ENCODE data around the gene SQOR.
A peak's percentile ranks its signal among the peaks of the same experiment; 100 is the strongest.

Gene SQOR

GRCh38 chr15:45611305-45611704 lies 23.5 kb upstream of the SQOR start:
- DNase-seq (ENCODE audit: low spot score in 2 of 2): no peak
- H3K9me3 Mint-ChIP-seq: no peaks in the 10 kb centered on the region
- no peak for ATAC-seq
- H3K4me3 Mint-ChIP-seq: no peak overlapping the region
- no peak overlapping the region for H3K27ac Mint-ChIP-seq
- H3K4me1 Mint-ChIP-seq: peaks cover 7% of the 10 kb centered on the region
- peaks cover 35% of the 10 kb centered on the region for H3K36me3 Mint-ChIP-seq

- no peak overlapping the region for H3K4me3 Mint-ChIP-seq
- ATAC-seq (peak; percentile 58), DNase-seq (ENCODE audit: low spot score in 2 of 2) (no peak)
- H3K27ac Mint-ChIP-seq: no peak overlapping the region
- H3K36me3 Mint-ChIP-seq: peaks cover 19% of the 10 kb centered on the region
- H3K4me1 Mint-ChIP-seq: peaks cover 7% of the 10 kb centered on the region
- no peaks in the 10 kb centered on the region for H3K9me3 Mint-ChIP-seq
Measured at GRCh38 chr15:45612790-45613415, 21.9 kb upstream of the SQOR start.

- Mint-ChIP-seq H3K27ac (no peak overlapping the region), H3K4me3 (no peak overlapping the region), H3K36me3 (no peaks in the 10 kb centered on the region), H3K9me3 (no peaks in the 10 kb centered on the region), H3K4me1 (peaks cover 7% of the 10 kb centered on the region)
- DNase-seq (ENCODE audit: low spot score in 2 of 2) (no peak), ATAC-seq (peak; percentile 29)
Measured at GRCh38 chr15:45616901-45617323, 17.9 kb upstream of the SQOR start.

DNA sequence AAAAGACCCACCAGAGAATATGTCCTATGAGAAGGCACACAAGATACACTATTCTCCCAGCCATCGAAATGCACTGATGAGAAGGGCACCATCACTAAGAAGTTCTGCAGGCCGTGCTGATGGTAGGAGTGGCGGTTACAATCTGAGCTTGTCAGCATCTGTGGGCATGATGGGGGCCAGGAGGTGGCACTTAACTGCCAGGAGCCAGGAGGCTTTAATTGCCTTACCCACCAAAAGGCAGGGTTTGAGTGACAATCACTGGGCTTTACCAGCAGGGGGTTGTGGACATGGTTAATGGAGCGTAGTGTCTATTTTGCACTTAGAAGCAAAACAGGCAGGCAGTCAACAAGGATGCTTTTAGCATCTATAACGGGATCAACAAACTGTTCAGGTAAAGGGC lies 16.0 kb upstream of the SQOR start:
- ATAC-seq (peak; percentile 50), DNase-seq (ENCODE audit: low spot score in 2 of 2) (no peak)
- Mint-ChIP-seq H3K36me3 (no peaks in the 10 kb centered on the region), H3K9me3 (no peaks in the 10 kb centered on the region), H3K4me3 (no peak overlapping the region), H3K4me1 (no peaks in the 10 kb centered on the region), H3K27ac (no peak overlapping the region)

GRCh38 chr15:45628136-45628535 lies 6.7 kb upstream of the SQOR start:
- no peaks in the 10 kb centered on the region for H3K36me3 Mint-ChIP-seq
- no peak for ATAC-seq

GRCh38 chr15:45630917-45631691 lies 3.7 kb upstream of the SQOR start:
- Mint-ChIP-seq H3K36me3 (peaks cover 10% of the 10 kb centered on the region), H3K27ac (no peak overlapping the region), H3K9me3 (peaks cover 10% of the 10 kb centered on the region), H3K4me3 (no peak overlapping the region), H3K4me1 (peaks cover 16% of the 10 kb centered on the region)
- DNase-seq (ENCODE audit: low spot score in 2 of 2) (no peak), ATAC-seq (no peak)

More at GRCh38 chr15:45628136-45628535, 6.7 kb upstream of the SQOR start:
- H3K27ac Mint-ChIP-seq: no peak overlapping the region
- no peak overlapping the region for H3K4me3 Mint-ChIP-seq
- peaks cover 10% of the 10 kb centered on the region for H3K4me1 Mint-ChIP-seq
- H3K9me3 Mint-ChIP-seq: peaks cover 12% of the 10 kb centered on the region
- no peak for DNase-seq (ENCODE audit: low spot score in 2 of 2)

DNA sequence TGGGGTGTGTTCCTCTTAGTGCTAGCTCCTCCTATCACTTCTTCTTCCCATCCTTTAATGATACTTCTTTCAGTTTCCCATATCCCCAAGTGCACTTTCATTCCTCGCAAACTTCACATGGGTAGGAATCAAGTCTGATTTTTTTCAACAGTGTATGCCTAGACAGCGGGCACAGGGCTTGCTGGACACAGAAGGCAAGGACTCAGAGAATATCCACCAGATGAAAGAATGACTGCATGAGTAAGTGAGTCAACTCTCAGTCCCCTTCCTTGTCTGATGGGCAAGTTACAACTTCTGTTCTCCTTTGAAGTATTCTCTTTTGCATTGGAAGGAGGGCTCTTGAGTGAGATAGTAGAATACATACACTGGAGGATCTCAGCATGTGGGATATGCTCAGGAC lies 3.1 kb upstream of the SQOR start:
- Mint-ChIP-seq H3K27ac (no peak overlapping the region), H3K36me3 (peaks cover 10% of the 10 kb centered on the region), H3K4me1 (peaks cover 16% of the 10 kb centered on the region), H3K4me3 (no peak overlapping the region), H3K9me3 (peaks cover 5% of the 10 kb centered on the region)
- ATAC-seq (no peak), DNase-seq (ENCODE audit: low spot score in 2 of 2) (no peak)

- Mint-ChIP-seq H3K4me1 (peaks cover 50% of the 10 kb centered on the region), H3K4me3 (peak overlapping the region; percentile 97), H3K9me3 (no peaks in the 10 kb centered on the region), H3K27ac (peak overlapping the region; percentile 97), H3K36me3 (peaks cover 24% of the 10 kb centered on the region)
- DNase-seq (ENCODE audit: low spot score in 2 of 2) (peak; percentile 56 to 86), ATAC-seq (peak; percentile 78)
Measured at GRCh38 chr15:45635191-45635638, 386 bp downstream of the SQOR start.

- H3K36me3 Mint-ChIP-seq: peaks cover 24% of the 10 kb centered on the region
- DNase-seq (ENCODE audit: low spot score in 2 of 2): no peak
- no peaks in the 10 kb centered on the region for H3K9me3 Mint-ChIP-seq
- H3K27ac Mint-ChIP-seq: peak overlapping the region; percentile 97
- no peak for ATAC-seq
- peak overlapping the region; percentile 97 for H3K4me3 Mint-ChIP-seq
- H3K4me1 Mint-ChIP-seq: peaks cover 55% of the 10 kb centered on the region
Measured at GRCh38 chr15:45635763-45636292, 999 bp downstream of the SQOR start.

- peak overlapping the region; percentile 97 for H3K27ac Mint-ChIP-seq
- no peaks in the 10 kb centered on the region for H3K9me3 Mint-ChIP-seq
- ATAC-seq (peak; percentile 0), DNase-seq (ENCODE audit: low spot score in 2 of 2) (no peak)
- H3K4me3 Mint-ChIP-seq: peak overlapping the region; percentile 97
- peaks cover 24% of the 10 kb centered on the region for H3K36me3 Mint-ChIP-seq
- H3K4me1 Mint-ChIP-seq: peaks cover 58% of the 10 kb centered on the region
Measured at GRCh38 chr15:45637141-45637540, 2.3 kb downstream of the SQOR start.

DNA sequence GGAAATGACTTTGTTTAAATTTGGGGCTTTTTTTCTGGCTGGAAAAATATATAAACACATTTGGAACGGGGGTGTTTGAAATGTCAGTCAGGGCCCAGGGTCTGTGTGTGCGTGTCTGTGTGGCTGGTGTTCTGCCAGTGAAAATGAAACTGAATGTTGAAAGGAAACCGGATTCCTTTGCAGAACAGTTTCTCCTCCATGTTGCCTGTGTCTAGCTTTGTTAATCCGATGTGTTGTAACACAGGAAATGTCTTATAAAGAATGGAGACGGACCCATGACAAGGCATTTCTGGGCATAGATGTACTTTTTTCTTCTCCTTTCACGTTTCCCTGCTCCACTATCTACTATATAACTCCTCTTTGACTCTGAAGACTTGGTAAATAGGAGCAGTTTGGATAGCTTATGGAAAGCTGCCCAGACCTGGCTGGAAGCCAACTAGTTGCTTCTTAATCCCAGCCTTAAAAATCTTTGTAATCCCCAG lies 2.8 kb downstream of the SQOR start:
- H3K4me3 Mint-ChIP-seq: peak overlapping the region; percentile 97
- H3K27ac Mint-ChIP-seq: peak overlapping the region; percentile 97
- peaks cover 24% of the 10 kb centered on the region for H3K36me3 Mint-ChIP-seq
- ATAC-seq (peak; percentile 70), DNase-seq (ENCODE audit: low spot score in 2 of 2) (peak; percentile 27 to 77)
- no peaks in the 10 kb centered on the region for H3K9me3 Mint-ChIP-seq
- H3K4me1 Mint-ChIP-seq: peaks cover 63% of the 10 kb centered on the region

DNA sequence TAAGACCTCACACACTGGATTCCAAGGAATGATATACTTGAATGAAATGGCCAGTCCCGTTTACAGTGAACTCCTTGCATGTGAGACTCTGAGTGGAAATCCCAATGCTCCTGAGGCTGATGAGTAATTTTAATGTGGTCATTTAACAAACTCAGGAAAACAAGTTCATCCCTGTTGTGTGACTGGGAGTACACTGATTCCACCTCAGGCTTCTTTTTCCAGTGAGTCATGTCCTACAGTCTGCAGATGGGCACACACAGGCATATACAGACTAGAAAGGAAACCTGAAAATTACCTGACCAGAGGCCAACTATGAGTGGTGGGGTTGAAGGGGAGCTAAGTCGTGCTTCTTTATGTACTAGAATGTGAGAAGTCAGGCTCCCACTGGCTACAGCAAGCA lies 5.8 kb downstream of the SQOR start:
- Mint-ChIP-seq H3K9me3 (no peaks in the 10 kb centered on the region), H3K27ac (no peak overlapping the region), H3K4me3 (peak overlapping the region; percentile 0), H3K36me3 (peaks cover 18% of the 10 kb centered on the region), H3K4me1 (peaks cover 83% of the 10 kb centered on the region)
- ATAC-seq (no peak), DNase-seq (ENCODE audit: low spot score in 2 of 2) (no peak)

- Mint-ChIP-seq H3K4me3 (peak overlapping the region; percentile 0), H3K27ac (no peak overlapping the region)
Measured at GRCh38 chr15:45641374-45641781, 6.5 kb downstream of the SQOR start.

GRCh38 chr15:45641999-45642932 lies 7.4 kb downstream of the SQOR start:
- no peak for DNase-seq (ENCODE audit: low spot score in 2 of 2)
- peaks cover 90% of the 10 kb centered on the region for H3K4me1 Mint-ChIP-seq

More at GRCh38 chr15:45641374-45641781, 6.5 kb downstream of the SQOR start:
- ATAC-seq (peak; percentile 55), DNase-seq (ENCODE audit: low spot score in 2 of 2) (no peak)
- Mint-ChIP-seq H3K4me1 (peaks cover 90% of the 10 kb centered on the region), H3K9me3 (no peaks in the 10 kb centered on the region), H3K36me3 (peaks cover 14% of the 10 kb centered on the region)

GRCh38 chr15:45644437-45644836 lies 9.6 kb downstream of the SQOR start:
- Mint-ChIP-seq H3K36me3 (no peaks in the 10 kb centered on the region), H3K4me1 (peaks cover 78% of the 10 kb centered on the region), H3K4me3 (peak overlapping the region; percentile 30), H3K9me3 (no peaks in the 10 kb centered on the region), H3K27ac (peak overlapping the region; percentile 86)
- DNase-seq (ENCODE audit: low spot score in 2 of 2): no peak
- ATAC-seq: no peak

More at GRCh38 chr15:45641999-45642932, 7.4 kb downstream of the SQOR start:
- no peak for ATAC-seq
- H3K4me3 Mint-ChIP-seq: peak overlapping the region; percentile 0
- peaks cover 11% of the 10 kb centered on the region for H3K36me3 Mint-ChIP-seq
- H3K27ac Mint-ChIP-seq: peak overlapping the region; percentile 1
- H3K9me3 Mint-ChIP-seq: no peaks in the 10 kb centered on the region

Data from stimulated activated effector memory CD8-positive, alpha-beta T cell treated with anti-CD3 and anti-CD28 coated beads, Interleukin-12 subunit alpha, Interleukin-12 subunit beta, amount 100 ng/mL, for 72 hours (primary cell).